ENCODE results near the gene PROK1.

DNA sequence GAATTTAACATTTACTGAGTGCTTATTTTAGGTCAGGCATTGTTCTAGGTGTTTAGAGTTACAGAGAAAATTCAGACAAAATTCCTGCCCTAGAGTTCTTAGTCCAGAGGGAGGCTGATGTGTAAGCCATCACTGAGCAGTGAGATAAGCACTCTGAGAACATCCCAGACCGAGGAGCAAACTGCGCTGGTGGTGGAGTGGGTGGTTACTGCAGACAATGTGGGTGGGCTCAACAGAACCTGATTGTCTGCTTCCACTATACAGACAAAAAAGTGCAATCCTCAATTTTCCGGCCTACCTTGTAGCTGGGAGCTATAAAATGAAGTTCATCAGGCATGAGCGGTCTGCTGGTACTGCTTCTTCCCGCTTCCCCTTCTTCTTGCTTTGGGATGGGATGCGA lies 23.5 kb downstream of the PROK1 start:
- TF ChIP-seq, protein P1, sequence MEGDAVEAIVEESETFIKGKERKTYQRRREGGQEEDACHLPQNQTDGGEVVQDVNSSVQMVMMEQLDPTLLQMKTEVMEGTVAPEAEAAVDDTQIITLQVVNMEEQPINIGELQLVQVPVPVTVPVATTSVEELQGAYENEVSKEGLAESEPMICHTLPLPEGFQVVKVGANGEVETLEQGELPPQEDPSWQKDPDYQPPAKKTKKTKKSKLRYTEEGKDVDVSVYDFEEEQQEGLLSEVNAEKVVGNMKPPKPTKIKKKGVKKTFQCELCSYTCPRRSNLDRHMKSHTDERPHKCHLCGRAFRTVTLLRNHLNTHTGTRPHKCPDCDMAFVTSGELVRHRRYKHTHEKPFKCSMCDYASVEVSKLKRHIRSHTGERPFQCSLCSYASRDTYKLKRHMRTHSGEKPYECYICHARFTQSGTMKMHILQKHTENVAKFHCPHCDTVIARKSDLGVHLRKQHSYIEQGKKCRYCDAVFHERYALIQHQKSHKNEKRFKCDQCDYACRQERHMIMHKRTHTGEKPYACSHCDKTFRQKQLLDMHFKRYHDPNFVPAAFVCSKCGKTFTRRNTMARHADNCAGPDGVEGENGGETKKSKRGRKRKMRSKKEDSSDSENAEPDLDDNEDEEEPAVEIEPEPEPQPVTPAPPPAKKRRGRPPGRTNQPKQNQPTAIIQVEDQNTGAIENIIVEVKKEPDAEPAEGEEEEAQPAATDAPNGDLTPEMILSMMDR (IDR thresholded peaks at IDR 0.05): no peak
- no peak for TF ChIP-seq POLR2A (IDR thresholded peaks at IDR 0.05)
